ENCODE data around the gene ZSWIM1. TPM values are rescaled to one million over a fixed set of nuclear protein-coding genes. Genes with fewer than 3 reads are reported as not detected.

ZSWIM1 gene
- total RNA-seq, 1 donor from 2014 or later: 9.6 TPM

DNA sequence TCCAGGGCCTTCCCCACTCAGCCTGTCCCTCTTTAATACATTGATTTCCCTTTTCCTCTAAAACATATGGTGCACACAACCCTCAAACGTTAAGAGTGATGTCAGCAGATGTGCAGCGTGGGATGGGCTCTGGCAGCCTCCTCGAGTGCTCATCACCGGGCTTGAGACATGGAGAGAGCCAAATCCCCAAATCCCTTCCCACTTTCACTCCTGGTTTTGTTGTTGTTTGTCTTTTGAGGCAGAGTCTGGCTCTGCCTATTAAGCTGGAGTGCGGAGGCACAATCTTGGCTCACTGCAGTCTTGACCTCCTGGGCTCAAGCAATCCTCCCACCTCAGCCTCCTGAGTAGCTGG, 36.7 kb downstream of the ZSWIM1 start:
- intact Hi-C loops (cut with DNase I): no loop called here
- ATAC-seq (no peak), DNase-seq (no peak)
- Histone ChIP-seq H3K36me3 (no peaks in the 10 kb centered on the region), H3K27ac (peak overlapping the region; percentile 67), H3K9me3 (no peaks in the 10 kb centered on the region), H3K27me3 (no peaks in the 10 kb centered on the region), H3K4me3 (no peak overlapping the region), H3K4me1 (peaks cover 44% of the 10 kb centered on the region)
- TF ChIP-seq, protein P1, sequence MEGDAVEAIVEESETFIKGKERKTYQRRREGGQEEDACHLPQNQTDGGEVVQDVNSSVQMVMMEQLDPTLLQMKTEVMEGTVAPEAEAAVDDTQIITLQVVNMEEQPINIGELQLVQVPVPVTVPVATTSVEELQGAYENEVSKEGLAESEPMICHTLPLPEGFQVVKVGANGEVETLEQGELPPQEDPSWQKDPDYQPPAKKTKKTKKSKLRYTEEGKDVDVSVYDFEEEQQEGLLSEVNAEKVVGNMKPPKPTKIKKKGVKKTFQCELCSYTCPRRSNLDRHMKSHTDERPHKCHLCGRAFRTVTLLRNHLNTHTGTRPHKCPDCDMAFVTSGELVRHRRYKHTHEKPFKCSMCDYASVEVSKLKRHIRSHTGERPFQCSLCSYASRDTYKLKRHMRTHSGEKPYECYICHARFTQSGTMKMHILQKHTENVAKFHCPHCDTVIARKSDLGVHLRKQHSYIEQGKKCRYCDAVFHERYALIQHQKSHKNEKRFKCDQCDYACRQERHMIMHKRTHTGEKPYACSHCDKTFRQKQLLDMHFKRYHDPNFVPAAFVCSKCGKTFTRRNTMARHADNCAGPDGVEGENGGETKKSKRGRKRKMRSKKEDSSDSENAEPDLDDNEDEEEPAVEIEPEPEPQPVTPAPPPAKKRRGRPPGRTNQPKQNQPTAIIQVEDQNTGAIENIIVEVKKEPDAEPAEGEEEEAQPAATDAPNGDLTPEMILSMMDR (IDR thresholded peaks at IDR 0.05): no peak

DNA sequence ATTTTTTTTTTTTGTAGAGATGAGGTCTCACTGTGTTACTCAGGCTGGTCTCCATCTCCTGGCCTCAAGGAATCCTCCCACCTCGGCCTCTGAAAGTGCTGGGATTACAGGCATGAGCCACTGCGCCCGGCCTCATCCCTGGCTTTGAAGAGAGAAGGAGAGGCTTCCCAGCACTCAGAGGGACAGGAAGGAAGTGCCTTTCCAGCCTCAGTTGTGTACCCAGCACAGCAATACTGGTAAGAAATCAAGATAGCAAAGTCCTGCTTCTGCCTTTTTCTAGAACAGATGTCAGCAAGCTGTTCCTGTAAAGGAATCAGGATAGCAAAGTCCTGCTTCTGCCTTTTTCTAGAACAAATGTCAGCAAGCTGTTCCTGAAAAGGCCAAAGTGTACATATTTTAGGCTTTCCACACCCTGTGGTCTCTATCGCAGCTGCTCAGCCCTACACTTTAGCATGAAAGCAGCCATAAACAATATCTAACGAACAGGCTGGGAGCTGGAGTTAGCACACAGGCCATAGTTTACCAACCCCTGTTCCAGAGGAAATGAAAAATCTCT, 37.2 kb downstream of the ZSWIM1 start:
- no peaks in the 10 kb centered on the region for H3K9me3 ChIP-seq
- H3K27me3 ChIP-seq: no peaks in the 10 kb centered on the region
- no peak for DNase-seq
- peak overlapping the region; percentile 67 for H3K27ac ChIP-seq
- TF ChIP-seq, protein P1 (IDR thresholded peaks at IDR 0.05): no peak
- peak; percentile 60 for ATAC-seq
- intact Hi-C loops (cut with DNase I): no loop called here
- no peak overlapping the region for H3K4me3 ChIP-seq
- H3K4me1 ChIP-seq: peaks cover 44% of the 10 kb centered on the region
- no peaks in the 10 kb centered on the region for H3K36me3 ChIP-seq

DNA sequence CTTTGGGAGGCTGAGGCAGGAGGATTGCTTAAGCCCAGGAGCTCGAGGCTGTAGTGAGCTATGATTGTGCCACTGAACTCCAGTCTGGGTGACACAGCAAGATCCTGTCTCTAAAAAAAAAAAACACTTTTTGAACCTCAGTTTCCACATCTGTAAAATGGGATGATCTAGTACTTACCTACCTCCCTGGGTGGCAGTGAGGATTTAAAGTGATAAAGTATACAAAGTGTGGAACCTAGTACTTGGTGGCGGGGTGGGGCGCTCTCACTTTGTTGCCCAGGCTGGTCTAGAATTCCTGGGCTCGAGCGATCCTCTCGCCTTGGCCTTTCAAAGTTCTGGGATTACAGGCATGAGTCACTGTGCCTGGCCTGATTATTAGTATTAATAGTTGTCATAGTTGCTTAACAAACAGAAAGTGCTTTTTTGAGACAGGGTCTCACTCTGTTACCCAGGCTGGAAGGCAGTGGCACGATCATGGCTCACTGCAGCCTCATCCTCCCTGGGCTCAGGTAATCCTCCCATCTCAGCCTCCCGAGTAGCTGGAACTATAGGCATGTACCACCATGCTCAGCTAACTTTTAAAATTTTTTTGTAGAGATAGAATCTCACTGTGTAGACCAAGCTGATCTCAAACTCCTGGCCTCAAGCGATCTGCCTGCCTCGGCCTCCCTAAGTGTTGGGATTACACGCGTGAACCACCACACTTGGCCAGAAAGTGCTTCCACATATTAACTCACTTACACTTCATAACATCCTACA, 37.9 kb downstream of the ZSWIM1 start:
- Histone ChIP-seq H3K36me3 (no peaks in the 10 kb centered on the region), H3K9me3 (no peaks in the 10 kb centered on the region), H3K4me1 (peaks cover 48% of the 10 kb centered on the region), H3K27ac (peak overlapping the region; percentile 67), H3K4me3 (no peak overlapping the region), H3K27me3 (no peaks in the 10 kb centered on the region)
- DNase-seq (no peak), ATAC-seq (no peak)
- TF ChIP-seq, protein P1 (IDR thresholded peaks at IDR 0.05): no peak
- intact Hi-C loops (cut with DNase I): no loop called here

DNA sequence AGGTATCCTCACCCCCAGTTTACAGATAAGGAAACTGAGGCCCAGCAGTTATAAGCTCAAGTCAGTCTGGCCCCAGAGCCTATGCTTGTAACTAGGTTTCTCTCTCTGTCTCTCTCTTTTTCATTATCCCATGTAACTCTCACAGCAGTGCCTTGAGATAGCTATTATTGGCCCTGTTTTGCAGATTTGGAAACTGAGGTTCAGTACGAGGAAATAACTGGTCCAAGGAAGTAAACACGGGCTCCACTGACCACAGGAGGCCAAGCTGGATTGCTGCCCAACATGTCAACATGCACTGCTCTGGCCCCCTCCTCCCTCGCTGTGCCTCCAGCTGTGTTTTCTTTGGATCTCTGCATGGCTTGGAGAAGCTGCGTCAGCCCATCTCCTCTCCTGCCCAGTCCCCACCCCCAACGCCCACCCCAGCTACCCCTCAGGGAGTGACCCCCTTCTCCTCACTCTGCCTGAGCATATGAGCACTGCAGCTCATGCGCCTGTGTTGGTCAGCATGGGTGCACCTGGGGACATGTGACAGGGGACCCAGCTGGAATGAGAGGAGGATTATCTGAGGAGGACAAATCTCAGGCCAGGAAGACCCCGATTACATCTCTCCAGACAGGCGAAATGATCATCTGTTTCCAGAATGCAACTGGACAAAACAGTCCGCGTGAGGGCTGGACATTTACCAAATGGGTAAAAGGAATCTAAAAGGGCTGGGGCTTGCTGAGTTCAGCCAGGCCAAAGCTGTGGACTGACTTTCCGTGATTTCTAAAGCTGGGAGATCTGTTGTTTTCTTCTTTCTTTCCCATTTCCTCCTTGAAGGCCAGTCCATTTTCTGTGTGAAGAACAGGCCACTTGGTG, 38.7 kb downstream of the ZSWIM1 start:
- TF ChIP-seq, protein P1 (IDR thresholded peaks at IDR 0.05): no peak
- ATAC-seq (no peak), DNase-seq (no peak)
- Histone ChIP-seq H3K4me3 (no peak overlapping the region), H3K9me3 (no peaks in the 10 kb centered on the region), H3K27ac (peak overlapping the region; percentile 67), H3K36me3 (no peaks in the 10 kb centered on the region), H3K27me3 (no peaks in the 10 kb centered on the region), H3K4me1 (peaks cover 44% of the 10 kb centered on the region)
- intact Hi-C loops (cut with DNase I): no loop called here

DNA sequence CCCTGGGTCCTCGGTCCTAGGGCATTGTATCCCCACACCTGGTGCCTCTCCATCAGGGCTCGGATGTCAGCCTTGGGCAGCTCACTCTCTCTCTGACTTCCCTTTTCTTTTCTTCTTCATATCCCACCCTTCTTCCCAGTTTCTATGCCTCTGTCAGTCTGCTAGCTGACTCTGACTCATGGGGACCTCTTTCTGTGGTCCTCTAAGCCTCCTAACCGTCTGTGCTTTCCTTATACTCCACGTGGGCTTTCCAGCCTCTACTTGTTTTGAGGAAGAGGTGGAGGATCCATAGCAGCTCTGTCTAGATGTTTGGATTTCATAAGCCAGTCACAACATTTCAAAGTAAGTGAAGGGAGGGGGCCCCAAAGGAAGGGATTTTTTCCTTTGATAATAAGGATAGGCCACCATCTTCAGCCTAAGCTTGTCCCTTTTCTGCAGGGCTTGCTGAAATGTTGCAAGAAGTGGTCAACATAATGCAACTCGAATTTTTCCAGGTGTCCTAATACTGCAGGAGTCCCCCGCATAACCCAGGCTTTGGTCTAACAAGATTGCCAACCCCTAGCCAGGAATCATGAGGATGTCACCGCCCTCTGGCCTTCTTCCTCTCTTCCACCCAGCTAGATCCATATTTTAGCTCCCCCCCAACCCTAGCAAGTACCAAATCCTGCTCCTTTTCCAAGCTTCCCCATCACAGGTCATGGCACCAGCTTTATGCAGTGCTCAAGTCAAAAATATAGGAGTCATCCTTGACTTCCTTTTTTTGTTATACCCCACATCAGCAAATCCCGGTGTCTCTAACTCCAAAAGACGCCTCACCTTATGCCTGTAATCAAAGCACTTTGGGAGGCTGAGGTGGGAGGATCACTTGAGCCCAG, 39.7 kb downstream of the ZSWIM1 start:
- Histone ChIP-seq H3K27me3 (no peaks in the 10 kb centered on the region), H3K27ac (peak overlapping the region; percentile 67), H3K4me3 (no peak overlapping the region), H3K9me3 (no peaks in the 10 kb centered on the region), H3K4me1 (peaks cover 43% of the 10 kb centered on the region), H3K36me3 (no peaks in the 10 kb centered on the region)
- DNase-seq (no peak), ATAC-seq (peak; percentile 18)
- TF ChIP-seq, protein P1 (IDR thresholded peaks at IDR 0.05): no peak
- intact Hi-C loops (cut with DNase I): no loop called here
